ENCODE data around the gene ATP5IF1. TPM values are rescaled to one million over a fixed set of nuclear protein-coding genes. Genes with fewer than 3 reads are reported as not detected.

ATP5IF1 gene
- total RNA-seq, 2 experiments from 2014 or later = 77.4 to 78.0 TPM

DNA sequence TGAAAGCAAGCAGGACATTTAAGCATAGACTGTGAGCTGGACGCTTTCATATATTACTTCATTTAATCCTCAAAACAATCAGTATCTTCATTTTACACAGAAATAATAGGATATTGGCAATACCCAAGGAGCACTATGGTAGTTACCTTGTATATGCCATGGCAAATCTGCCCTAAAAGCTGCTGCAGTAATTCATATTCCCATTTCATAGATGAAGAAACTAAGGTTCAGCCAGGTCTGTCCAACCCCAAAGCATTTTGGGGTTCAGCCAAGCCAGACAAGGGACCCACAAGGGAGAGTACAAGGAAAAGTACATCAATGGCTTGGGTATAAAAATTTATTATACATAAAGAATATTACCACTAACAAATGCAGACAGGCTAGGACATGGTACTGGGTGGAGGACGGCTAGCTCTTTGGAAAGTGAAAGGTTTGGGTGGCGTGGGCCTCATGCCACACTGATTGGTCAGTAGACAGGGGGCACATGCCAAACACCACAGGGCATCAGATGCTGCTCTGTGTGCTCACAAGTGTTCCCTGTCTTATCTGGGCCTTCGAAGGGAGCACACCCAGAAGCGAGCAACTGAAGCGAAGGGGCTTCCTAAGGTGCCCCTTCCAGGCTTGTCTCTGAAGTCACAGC lies 35.6 kb upstream of the ATP5IF1 start:
- H3K27ac ChIP-seq (ENCODE audit: low read depth in 1 of 2, low read length in 2 of 2) = no peak overlapping the region
- H3K4me3 ChIP-seq (ENCODE audit: low read length) = no peak overlapping the region
- ATAC-seq (ENCODE audit: poor library complexity) = no peak
- no peak overlapping the region for H3K4me3 Mint-ChIP-seq
- peaks cover 5 to 25% of the 10 kb centered on the region in 2 experiments for H3K9me3 ChIP-seq (ENCODE audit: control insufficient read depth in 1 of 2, insufficient read depth in 1 of 2, low read length in 2 of 2)
- CTCF ChIA-PET = interaction anchor here (1.1 to 1.3 kb wide), 2 partner anchors 9 to 313 kb away, joined by 3 read pairs; no protein-coding TSS in a partner anchor
- no peaks in the 10 kb centered on the region for H3K27me3 ChIP-seq (ENCODE audit: control insufficient read depth in 1 of 2, insufficient read depth in 2 of 2, low read length in 2 of 2)
- H3K27ac Mint-ChIP-seq = peak overlapping the region; percentile 67
- H3K4me1 Mint-ChIP-seq (ENCODE audit: low read depth) = peaks cover 40% of the 10 kb centered on the region
- intact Hi-C loops (cut with DNase I, micrococcal nuclease) = no loop called here
- peaks cover 81% of the 10 kb centered on the region for H3K36me3 Mint-ChIP-seq (ENCODE audit: low read depth)
- H3K27me3 Mint-ChIP-seq = no peaks in the 10 kb centered on the region
- POLR2A ChIA-PET = interaction anchor here (1.2 kb wide), 1 partner anchor 31 kb away, joined by 7 read pairs; no protein-coding TSS in a partner anchor
- TF ChIP-seq, protein P1, sequence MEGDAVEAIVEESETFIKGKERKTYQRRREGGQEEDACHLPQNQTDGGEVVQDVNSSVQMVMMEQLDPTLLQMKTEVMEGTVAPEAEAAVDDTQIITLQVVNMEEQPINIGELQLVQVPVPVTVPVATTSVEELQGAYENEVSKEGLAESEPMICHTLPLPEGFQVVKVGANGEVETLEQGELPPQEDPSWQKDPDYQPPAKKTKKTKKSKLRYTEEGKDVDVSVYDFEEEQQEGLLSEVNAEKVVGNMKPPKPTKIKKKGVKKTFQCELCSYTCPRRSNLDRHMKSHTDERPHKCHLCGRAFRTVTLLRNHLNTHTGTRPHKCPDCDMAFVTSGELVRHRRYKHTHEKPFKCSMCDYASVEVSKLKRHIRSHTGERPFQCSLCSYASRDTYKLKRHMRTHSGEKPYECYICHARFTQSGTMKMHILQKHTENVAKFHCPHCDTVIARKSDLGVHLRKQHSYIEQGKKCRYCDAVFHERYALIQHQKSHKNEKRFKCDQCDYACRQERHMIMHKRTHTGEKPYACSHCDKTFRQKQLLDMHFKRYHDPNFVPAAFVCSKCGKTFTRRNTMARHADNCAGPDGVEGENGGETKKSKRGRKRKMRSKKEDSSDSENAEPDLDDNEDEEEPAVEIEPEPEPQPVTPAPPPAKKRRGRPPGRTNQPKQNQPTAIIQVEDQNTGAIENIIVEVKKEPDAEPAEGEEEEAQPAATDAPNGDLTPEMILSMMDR (IDR thresholded peaks at IDR 0.05) = no peak
- DNase-seq = no peak
- peaks cover 4% of the 10 kb centered on the region for H3K9me3 Mint-ChIP-seq
- H3K36me3 ChIP-seq (ENCODE audit: insufficient read depth, low read length) = peaks cover 58% of the 10 kb centered on the region
- H3K4me1 ChIP-seq (ENCODE audit: insufficient read depth, low read length) = peaks cover 43% of the 10 kb centered on the region

DNA sequence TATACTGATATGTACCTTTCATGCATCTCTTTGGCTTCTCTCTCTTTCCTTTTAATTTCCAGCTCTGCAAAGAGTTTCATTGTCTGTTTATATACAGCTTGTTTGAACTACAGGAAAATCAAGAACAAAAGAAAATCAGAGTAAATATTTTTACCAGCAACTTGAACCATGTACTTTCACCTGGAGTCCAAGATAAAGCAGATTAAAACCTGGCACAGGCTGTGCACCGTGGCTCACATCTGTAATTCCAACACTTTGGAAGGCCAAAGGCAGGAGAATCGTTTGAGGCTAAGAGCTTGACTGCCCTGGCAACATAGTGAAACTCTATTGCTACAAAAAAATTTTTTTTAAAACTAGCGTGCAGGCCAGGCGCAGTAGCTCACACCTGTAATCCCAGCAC lies 30.7 kb upstream of the ATP5IF1 start:
- Histone ChIP-seq H3K4me1 (ENCODE audit: insufficient read depth, low read length) (peaks cover 8% of the 10 kb centered on the region), H3K4me3 (ENCODE audit: low read length) (no peak overlapping the region), H3K27me3 (ENCODE audit: control insufficient read depth in 1 of 2, insufficient read depth in 2 of 2, low read length in 2 of 2) (no peaks in the 10 kb centered on the region), H3K27ac (ENCODE audit: low read depth in 1 of 2, low read length in 2 of 2) (no peak overlapping the region), H3K9me3 (ENCODE audit: control insufficient read depth in 1 of 2, insufficient read depth in 1 of 2, low read length in 2 of 2) (no peaks in the 10 kb centered on the region), H3K36me3 (ENCODE audit: insufficient read depth, low read length) (peaks cover 69% of the 10 kb centered on the region)
- no peak for DNase-seq
- no peak overlapping the region for H3K27ac Mint-ChIP-seq
- H3K4me3 Mint-ChIP-seq = no peak overlapping the region
- CTCF ChIA-PET = no interaction called here
- ATAC-seq (ENCODE audit: poor library complexity) = no peak
- TF ChIP-seq, protein P1 (IDR thresholded peaks at IDR 0.05) = no peak
- H3K36me3 Mint-ChIP-seq (ENCODE audit: low read depth) = peaks cover 77% of the 10 kb centered on the region
- intact Hi-C loops (cut with DNase I, micrococcal nuclease) = loop anchor here (5.0 kb wide), 2 partner anchors 38 to 263 kb away; no protein-coding TSS in a partner anchor
- POLR2A ChIA-PET = no interaction called here
- H3K4me1 Mint-ChIP-seq (ENCODE audit: low read depth) = peaks cover 15% of the 10 kb centered on the region
- H3K9me3 Mint-ChIP-seq = no peaks in the 10 kb centered on the region
- H3K27me3 Mint-ChIP-seq = no peaks in the 10 kb centered on the region

DNA sequence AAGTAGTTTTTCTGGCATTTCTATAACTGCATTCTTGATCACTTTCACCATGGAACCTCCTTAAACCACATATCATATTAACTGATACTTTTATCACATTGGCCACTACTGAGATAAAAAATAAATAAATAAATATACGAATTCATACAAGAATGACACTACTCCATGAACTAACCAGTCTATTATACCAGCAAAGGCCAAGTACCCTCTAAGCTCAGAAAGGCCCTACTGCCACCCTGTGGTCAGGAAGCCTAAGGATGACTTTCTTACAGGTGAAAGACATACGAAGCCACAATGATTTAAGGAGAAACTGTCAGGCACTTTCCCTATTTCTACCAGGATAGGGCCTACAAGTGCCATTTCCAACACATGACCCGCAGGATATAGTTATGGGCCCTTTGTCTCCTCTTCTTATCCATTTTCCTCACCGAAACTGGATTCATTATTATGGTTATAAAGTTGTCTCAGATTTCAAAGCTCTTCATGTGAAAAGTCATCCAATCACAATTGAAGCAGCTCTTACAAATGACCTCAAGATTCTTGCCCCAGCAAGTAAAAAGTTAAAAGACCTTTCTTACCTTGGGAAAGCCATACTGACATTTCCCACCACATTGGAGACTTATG lies 27.0 kb upstream of the ATP5IF1 start:
- no peak overlapping the region for H3K27ac Mint-ChIP-seq
- Histone ChIP-seq H3K36me3 (ENCODE audit: insufficient read depth, low read length) (peaks cover 68% of the 10 kb centered on the region), H3K27ac (ENCODE audit: low read depth in 1 of 2, low read length in 2 of 2) (no peak overlapping the region)

More for the DNA sequence above, 27.0 kb upstream of the ATP5IF1 start:
- ChIA-PET CTCF (interaction anchor here (0.5 to 2.1 kb wide), 12 partner anchors 9 to 350 kb away, joined by 3 to 25 read pairs (median 3); partner anchors contain the start of gene EYA3), POLR2A (interaction anchor here (0.6 to 0.9 kb wide), 3 partner anchors 15 to 351 kb away, joined by 3 to 4 read pairs (median 3); no protein-coding TSS in a partner anchor)
- ATAC-seq (ENCODE audit: poor library complexity) (peak; percentile 86), DNase-seq (peak; percentile 38 to 81 (median 54))
- no peaks in the 10 kb centered on the region for H3K27me3 Mint-ChIP-seq
- Histone ChIP-seq H3K27me3 (ENCODE audit: control insufficient read depth in 1 of 2, insufficient read depth in 2 of 2, low read length in 2 of 2) (no peaks in the 10 kb centered on the region), H3K4me3 (ENCODE audit: low read length) (no peak overlapping the region), H3K4me1 (ENCODE audit: insufficient read depth, low read length) (no peaks in the 10 kb centered on the region), H3K9me3 (ENCODE audit: control insufficient read depth in 1 of 2, insufficient read depth in 1 of 2, low read length in 2 of 2) (no peaks in the 10 kb centered on the region)
- TF ChIP-seq, protein P1 (IDR thresholded peaks at IDR 0.05) = peak; percentile 68
- intact Hi-C loops (cut with DNase I, micrococcal nuclease) = loop anchor here (1.0 to 5.0 kb wide), 7 partner anchors 42 to 352 kb away; partner anchors contain the start of gene EYA3 (in 1 of the 2)
- H3K36me3 Mint-ChIP-seq (ENCODE audit: low read depth) = peaks cover 67% of the 10 kb centered on the region
- peaks cover 7% of the 10 kb centered on the region for H3K4me1 Mint-ChIP-seq (ENCODE audit: low read depth)
- H3K9me3 Mint-ChIP-seq = no peaks in the 10 kb centered on the region
- no peak overlapping the region for H3K4me3 Mint-ChIP-seq
